Activated CD8-positive, alpha-beta memory T cell treated with anti-CD3 and anti-CD28 coated beads for 36 hours (primary cell): ENCODE data around the gene TNFAIP8. TPM values are rescaled to one million over a fixed set of nuclear protein-coding genes. Genes with fewer than 3 reads are reported as not detected.

Experiments used
- CTCF ChIA-PET: fragments of 350-600 bp; sonication (Branson Sonifier 250); formaldehyde crosslinking; loops from one replicate; lab custom pipeline; 2021; ENCODE audit warnings: antibody characterized with exemption; lab: Charles Lee
- POLR2A ChIA-PET: fragments of 350-600 bp; sonication (Branson Sonifier 250); formaldehyde crosslinking; loops from one replicate; lab custom pipeline; 2021; ENCODE audit warnings: antibody characterized with exemption; lab: Charles Lee
- total RNA-seq, 2 experiments: library from RNA; stranded (reverse); gene quantifications; one replicate each; pipeline ENCODE4 v1.2.3, GENCODE V29; 2021

Gene TNFAIP8
- total RNA-seq, 2 experiments from 2014 or later, result 251 to 263 TPM

DNA sequence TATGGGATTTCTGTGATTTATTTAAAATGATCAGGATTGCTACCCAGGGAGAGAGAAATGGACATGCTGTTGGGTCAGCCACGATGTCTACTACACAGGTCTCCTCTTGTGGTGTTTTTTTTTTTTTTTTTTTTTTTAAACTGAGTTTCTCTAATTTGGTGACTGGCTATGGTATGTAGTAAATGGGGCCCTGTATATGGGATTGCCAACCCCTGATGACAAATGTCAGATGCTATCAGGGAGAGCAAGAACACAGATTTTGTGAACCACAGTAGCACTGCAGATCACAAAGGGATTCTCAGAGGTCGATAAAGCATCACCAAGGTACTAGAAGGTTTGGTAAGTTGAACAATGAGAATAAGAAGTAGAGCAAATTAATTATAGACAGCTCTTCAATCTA, 16.5 kb upstream of the TNFAIP8 start:
- ChIA-PET CTCF (interaction anchor here (0.8 to 2.5 kb wide), 4 partner anchors 64 to 351 kb away, joined by 3 to 6 read pairs (median 6); partner anchors contain the start of gene DTWD2), POLR2A (interaction anchor here (1.2 to 4.1 kb wide), 5 partner anchors 12 to 30 kb away, joined by 3 to 25 read pairs (median 3); partner anchors contain the start of gene TNFAIP8)

GRCh38 chr5:119339965-119340364, 15.9 kb upstream of the TNFAIP8 start:
- ChIA-PET POLR2A (interaction anchor here (1.1 to 4.1 kb wide), 7 partner anchors 11 to 31 kb away, joined by 3 to 25 read pairs (median 3); partner anchors contain the start of gene TNFAIP8), CTCF (interaction anchor here (0.8 to 2.5 kb wide), 7 partner anchors 14 to 352 kb away, joined by 3 to 11 read pairs (median 5); partner anchors contain the start of gene DTWD2)

DNA sequence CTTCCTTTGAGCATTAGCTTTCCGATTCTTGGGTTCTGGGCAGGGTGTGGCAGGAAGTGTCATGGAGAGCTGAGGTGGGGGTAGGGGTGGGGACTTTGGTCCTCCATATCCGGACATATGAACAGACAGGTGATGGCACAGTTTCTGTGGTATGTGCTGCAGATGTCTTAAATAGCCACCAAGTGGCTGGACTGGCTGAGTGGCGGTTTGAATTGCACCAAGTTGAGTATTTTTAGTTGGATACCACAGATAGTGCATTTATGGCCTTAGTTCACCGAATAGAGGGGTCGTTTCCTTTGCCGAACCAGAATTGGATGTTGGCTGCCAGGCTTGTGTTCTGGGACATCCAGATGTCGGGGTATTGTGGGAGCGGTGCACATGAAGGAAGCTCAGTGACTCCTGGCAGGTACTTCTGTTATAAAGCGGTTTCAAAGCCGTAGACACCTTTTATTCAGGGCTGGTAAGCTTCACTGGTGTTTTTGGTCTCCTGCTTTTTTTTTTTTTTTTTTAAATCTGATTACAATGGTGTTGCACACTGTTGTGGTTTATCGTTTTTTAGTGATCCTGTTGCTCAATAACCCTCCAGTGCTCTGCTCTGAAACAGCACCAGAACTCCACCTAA, 15.1 kb upstream of the TNFAIP8 start:
- ChIA-PET POLR2A (interaction anchor here (0.7 to 4.1 kb wide), 8 partner anchors 11 to 69 kb away, joined by 3 to 25 read pairs (median 3); partner anchors contain the start of gene TNFAIP8), CTCF (interaction anchor here (0.7 to 2.5 kb wide), 12 partner anchors 11 to 353 kb away, joined by 3 to 11 read pairs (median 4); partner anchors contain the start of gene DTWD2)

DNA sequence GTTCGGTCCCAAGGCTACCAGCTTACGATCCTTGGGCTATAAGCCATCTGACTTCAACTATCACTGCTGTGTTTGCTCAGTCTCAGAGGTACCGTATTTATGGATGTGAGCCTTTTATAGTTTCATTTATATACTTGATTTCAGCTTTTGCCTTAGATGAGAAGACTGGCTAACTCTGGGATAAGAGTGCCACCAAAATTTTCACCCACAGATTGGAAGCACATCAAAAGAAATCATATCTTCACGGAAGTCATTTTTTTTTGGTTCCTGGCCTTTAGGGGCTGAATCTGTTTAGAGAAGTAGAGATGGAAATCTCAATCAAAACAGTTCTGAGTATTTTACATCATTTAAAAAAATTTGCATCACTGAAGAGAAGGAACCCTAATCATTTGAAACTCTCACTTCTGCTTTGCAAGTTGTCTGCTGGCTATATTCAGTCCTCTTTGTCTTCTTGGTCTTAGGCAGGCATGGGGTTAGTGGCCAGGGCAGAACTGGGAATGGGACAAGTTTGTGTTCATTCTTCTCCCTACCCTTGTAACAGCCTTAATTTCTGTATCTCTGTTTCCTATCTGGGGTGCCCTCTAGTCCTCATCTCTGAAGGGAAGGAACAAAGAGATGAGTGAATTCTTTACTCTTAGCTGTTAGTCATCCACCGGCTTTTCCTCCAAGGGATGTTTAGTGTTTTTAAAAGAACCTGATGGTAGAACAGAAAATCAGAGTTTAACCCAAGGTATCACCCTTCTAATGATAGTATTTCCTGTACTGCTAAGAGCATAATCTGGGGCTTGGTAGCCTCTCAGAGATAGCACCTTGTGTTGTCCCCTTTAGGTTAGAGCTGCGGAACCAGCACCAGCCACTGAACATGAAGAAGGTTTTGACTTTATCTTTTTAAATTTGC, 14.1 kb upstream of the TNFAIP8 start:
- CTCF ChIA-PET, result interaction anchor here (1.0 to 2.5 kb wide), 13 partner anchors 10 to 354 kb away, joined by 3 to 11 read pairs (median 4); partner anchors contain the start of genes DTWD2 and TNFAIP8
- POLR2A ChIA-PET, result interaction anchor here (0.5 to 4.1 kb wide), 7 partner anchors 12 to 67 kb away, joined by 3 to 25 read pairs (median 5); partner anchors contain the start of gene TNFAIP8

GRCh38 chr5:119342406-119342805, 13.4 kb upstream of the TNFAIP8 start:
- ChIA-PET POLR2A (interaction anchor here (0.5 to 4.1 kb wide), 6 partner anchors 11 to 68 kb away, joined by 4 to 25 read pairs (median 5); partner anchors contain the start of gene TNFAIP8), CTCF (interaction anchor here (1.0 to 2.1 kb wide), 6 partner anchors 9 to 67 kb away, joined by 3 to 7 read pairs (median 3); partner anchors contain the start of gene TNFAIP8)

- ChIA-PET POLR2A (interaction anchor here (0.6 to 1.7 kb wide), 8 partner anchors 9 to 31 kb away, joined by 3 to 10 read pairs (median 5); no protein-coding TSS in a partner anchor), CTCF (interaction anchor here (1.1 to 2.3 kb wide), 7 partner anchors 9 to 32 kb away, joined by 3 to 8 read pairs (median 4); partner anchors contain the start of gene TNFAIP8)
These were observed 12.8 kb upstream of the TNFAIP8 start for GRCh38 chr5:119343052-119343451.

DNA sequence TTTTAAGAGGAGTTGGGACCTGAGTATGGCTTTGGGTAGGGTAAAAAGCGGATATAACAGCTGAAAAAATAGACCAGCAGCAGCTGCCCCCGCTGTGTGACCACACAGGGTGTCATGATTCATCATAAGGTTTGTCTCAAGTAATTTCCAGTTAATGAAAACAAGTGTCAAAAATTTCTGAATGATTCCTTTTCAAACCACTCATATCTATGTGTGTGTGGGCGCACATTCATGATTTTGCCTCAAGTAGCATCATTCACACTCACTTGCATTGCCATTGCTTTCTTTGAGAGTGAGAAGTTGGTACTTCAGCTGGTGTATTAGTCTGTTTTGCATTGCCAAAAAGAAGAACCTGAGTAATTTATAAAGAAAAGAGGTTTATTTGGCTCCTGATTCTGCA, 12.1 kb upstream of the TNFAIP8 start:
- CTCF ChIA-PET, result interaction anchor here (1.0 to 2.3 kb wide), 7 partner anchors 10 to 67 kb away, joined by 3 to 8 read pairs (median 4); no protein-coding TSS in a partner anchor
- POLR2A ChIA-PET, result interaction anchor here (0.8 to 1.7 kb wide), 11 partner anchors 10 to 69 kb away, joined by 3 to 10 read pairs (median 5); no protein-coding TSS in a partner anchor

GRCh38 chr5:119344231-119344630, 11.6 kb upstream of the TNFAIP8 start:
- POLR2A ChIA-PET, result interaction anchor here (0.8 to 1.7 kb wide), 7 partner anchors 10 to 70 kb away, joined by 3 to 10 read pairs (median 5); no protein-coding TSS in a partner anchor

GRCh38 chr5:119345861-119346260, 10.0 kb upstream of the TNFAIP8 start:
- CTCF ChIA-PET, result interaction anchor here (1.2 to 2.1 kb wide), 2 partner anchors 10 to 55 kb away, joined by 3 to 8 read pairs; partner anchors contain the start of gene TNFAIP8

More at GRCh38 chr5:119344231-119344630, 11.6 kb upstream of the TNFAIP8 start:
- CTCF ChIA-PET, result interaction anchor here (1.0 to 2.3 kb wide), 7 partner anchors 9 to 67 kb away, joined by 3 to 8 read pairs (median 4); no protein-coding TSS in a partner anchor

DNA sequence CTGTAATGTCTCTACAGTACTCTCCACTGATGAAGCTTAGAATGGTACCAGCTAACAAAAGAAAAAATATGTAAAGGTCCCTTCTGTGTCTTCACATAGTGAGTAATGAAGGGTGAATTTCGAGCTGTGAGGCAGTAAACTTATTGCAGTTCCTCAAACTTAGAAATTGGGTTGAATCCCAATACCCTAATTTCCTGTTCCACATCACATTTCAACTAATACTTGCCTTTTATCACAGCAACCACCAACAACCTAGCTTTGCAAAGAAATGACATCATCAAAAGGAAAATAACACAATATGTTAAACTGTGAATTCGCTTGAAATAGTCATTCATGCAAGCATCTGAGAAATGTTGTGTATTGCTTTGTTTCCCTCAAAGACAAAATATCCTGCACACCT, 9.4 kb upstream of the TNFAIP8 start:
- ChIA-PET CTCF (interaction anchor here (1.0 to 2.1 kb wide), 3 partner anchors 9 to 56 kb away, joined by 3 to 8 read pairs (median 3); partner anchors contain the start of gene TNFAIP8), POLR2A (interaction anchor here (0.7 to 1.9 kb wide), 2 partner anchors 10 to 48 kb away, joined by 5 read pairs; partner anchors contain the start of gene TNFAIP8)

More at GRCh38 chr5:119345861-119346260, 10.0 kb upstream of the TNFAIP8 start:
- POLR2A ChIA-PET, result interaction anchor here (0.8 to 1.9 kb wide), 2 partner anchors 10 to 13 kb away, joined by 3 to 5 read pairs; partner anchors contain the start of gene TNFAIP8

GRCh38 chr5:119347574-119347973, 8.2 kb upstream of the TNFAIP8 start:
- CTCF ChIA-PET, result interaction anchor here (0.6 to 2.1 kb wide), 4 partner anchors 8 to 341 kb away, joined by 3 to 8 read pairs (median 4); partner anchors contain the start of gene TNFAIP8
- POLR2A ChIA-PET, result interaction anchor here (1.9 kb wide), 1 partner anchor 8 kb away, joined by 5 read pairs; the partner anchor contains the start of gene TNFAIP8

- CTCF ChIA-PET, result interaction anchor here (0.6 to 2.1 kb wide), 2 partner anchors 8 to 342 kb away, joined by 5 to 8 read pairs; partner anchors contain the start of gene TNFAIP8
These were observed 7.8 kb upstream of the TNFAIP8 start for GRCh38 chr5:119347991-119348390.

GRCh38 chr5:119353213-119353612, 2.6 kb upstream of the TNFAIP8 start:
- CTCF ChIA-PET, result interaction anchor here (0.8 to 1.8 kb wide), 5 partner anchors 9 to 38 kb away, joined by 3 to 5 read pairs (median 4); no protein-coding TSS in a partner anchor
- POLR2A ChIA-PET, result interaction anchor here (0.7 to 5.1 kb wide), 3 partner anchors 11 to 83 kb away, joined by 3 to 32 read pairs (median 4); no protein-coding TSS in a partner anchor

More at GRCh38 chr5:119347991-119348390, 7.8 kb upstream of the TNFAIP8 start:
- POLR2A ChIA-PET, result no interaction called here

- CTCF ChIA-PET, result interaction anchor here (0.8 to 1.8 kb wide), 5 partner anchors 9 to 38 kb away, joined by 3 to 5 read pairs (median 4); no protein-coding TSS in a partner anchor
- POLR2A ChIA-PET, result interaction anchor here (0.7 to 5.1 kb wide), 4 partner anchors 10 to 84 kb away, joined by 3 to 32 read pairs (median 5); no protein-coding TSS in a partner anchor
These were observed 2.0 kb upstream of the TNFAIP8 start for GRCh38 chr5:119353686-119354366.

DNA sequence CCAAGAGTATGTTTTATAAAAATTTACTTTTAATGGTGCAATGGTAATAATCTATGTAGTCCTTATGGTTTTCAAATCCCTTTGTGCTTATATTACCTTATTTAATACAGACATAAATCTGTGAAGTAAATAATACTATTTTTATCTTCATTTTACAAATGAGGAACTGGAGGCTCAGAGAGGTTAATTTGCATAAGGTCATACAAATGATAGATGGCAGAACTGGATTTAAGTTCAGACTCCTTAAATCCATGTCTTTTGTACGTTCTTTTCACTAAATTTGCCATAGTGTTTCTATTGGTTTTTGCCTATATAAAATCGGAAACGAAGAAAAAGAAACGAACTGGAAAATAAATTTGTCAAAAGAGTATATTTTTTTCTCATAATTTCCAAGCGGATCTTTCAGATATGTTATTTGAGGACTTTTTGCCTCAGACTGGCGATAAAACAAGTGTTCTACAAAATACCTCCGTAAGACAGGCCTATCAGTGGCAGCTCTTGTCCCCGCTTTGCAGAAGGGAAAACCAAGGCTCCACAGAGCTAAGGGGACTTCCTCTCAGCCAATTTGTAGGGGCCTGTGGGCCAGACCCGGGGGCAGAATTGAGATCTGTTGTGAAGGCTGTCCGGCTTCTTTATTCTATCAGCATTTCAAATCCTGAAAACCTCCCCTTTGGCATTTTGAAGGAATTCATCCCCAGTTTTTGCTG, 1.1 kb upstream of the TNFAIP8 start:
- ChIA-PET CTCF (interaction anchor here (2.2 to 3.8 kb wide), 2 partner anchors 8 to 13 kb away, joined by 8 to 15 read pairs; no protein-coding TSS in a partner anchor), POLR2A (interaction anchor here (1.9 to 5.1 kb wide), 2 partner anchors 11 kb away, joined by 6 to 32 read pairs; no protein-coding TSS in a partner anchor)
